ENCODE results near the gene WDR7.

The WDR7 gene

GRCh38 chr18:56889621-56890020 lies 238.5 kb downstream of the WDR7 start:
- no peak overlapping the region for H3K4me3 ChIP-seq (ENCODE audit: low read depth, low read length)
- TF ChIP-seq CTCF (IDR thresholded peaks at IDR 0.05; ENCODE audit: borderline replicate concordance, insufficient read depth, low read depth, low read length): no peak

GRCh38 chr18:56890632-56891031 lies 239.5 kb downstream of the WDR7 start:
- TF ChIP-seq CTCF (IDR thresholded peaks at IDR 0.05; ENCODE audit: borderline replicate concordance, insufficient read depth, low read depth, low read length): no peak
- H3K4me3 ChIP-seq (ENCODE audit: low read depth, low read length): no peak overlapping the region

- no peak overlapping the region for H3K4me3 ChIP-seq (ENCODE audit: low read depth, low read length)
- TF ChIP-seq CTCF (IDR thresholded peaks at IDR 0.05; ENCODE audit: borderline replicate concordance, insufficient read depth, low read depth, low read length): no peak
Observed at GRCh38 chr18:56891116-56891515, 240.0 kb downstream of the WDR7 start.

GRCh38 chr18:56891870-56892269 lies 240.7 kb downstream of the WDR7 start:
- no peak for TF ChIP-seq CTCF (IDR thresholded peaks at IDR 0.05; ENCODE audit: borderline replicate concordance, insufficient read depth, low read depth, low read length)
- H3K4me3 ChIP-seq (ENCODE audit: low read depth, low read length): no peak overlapping the region

- H3K4me3 ChIP-seq (ENCODE audit: low read depth, low read length): no peak overlapping the region
- TF ChIP-seq CTCF (IDR thresholded peaks at IDR 0.05; ENCODE audit: borderline replicate concordance, insufficient read depth, low read depth, low read length): no peak
Observed at GRCh38 chr18:56897122-56897521, 246.0 kb downstream of the WDR7 start.

GRCh38 chr18:56899660-56900059 lies 248.5 kb downstream of the WDR7 start:
- H3K4me3 ChIP-seq (ENCODE audit: low read depth, low read length): no peak overlapping the region
- no peak for TF ChIP-seq CTCF (IDR thresholded peaks at IDR 0.05; ENCODE audit: borderline replicate concordance, insufficient read depth, low read depth, low read length)

- H3K4me3 ChIP-seq (ENCODE audit: low read depth, low read length): no peak overlapping the region
- no peak for TF ChIP-seq CTCF (IDR thresholded peaks at IDR 0.05; ENCODE audit: borderline replicate concordance, insufficient read depth, low read depth, low read length)
Observed at GRCh38 chr18:56900195-56901094, 249.3 kb downstream of the WDR7 start.

All from GM12875 (cell line).